ENCODE results near the gene NEURL1.

Gene NEURL1

GRCh38 chr10:103640436-103641181 is 147.1 kb downstream of the NEURL1 start:
- Histone ChIP-seq H3K4me3 (ENCODE audit: low read depth, low read length) (no peak overlapping the region), H3K36me3 (replicated peaks) (no peaks in the 10 kb centered on the region), H3K27ac (no peak overlapping the region), H3K27me3 (replicated peaks) (no peaks in the 10 kb centered on the region)
- in situ Hi-C loops (cut with HindIII; ENCODE audit: low pct_ligation_motif_present, low sequenced_read_pairs), result no loop called here
- TF ChIP-seq CTCF (IDR thresholded peaks at IDR 0.05; ENCODE audit: low read depth, low read length, missing control alignments), result no peak
- DNase-seq, result no peak

GRCh38 chr10:103641326-103641725 is 147.8 kb downstream of the NEURL1 start:
- Histone ChIP-seq H3K27ac (no peak overlapping the region), H3K27me3 (replicated peaks) (no peaks in the 10 kb centered on the region), H3K36me3 (replicated peaks) (no peaks in the 10 kb centered on the region), H3K4me3 (ENCODE audit: low read depth, low read length) (no peak overlapping the region)
- no peak for TF ChIP-seq CTCF (IDR thresholded peaks at IDR 0.05; ENCODE audit: low read depth, low read length, missing control alignments)
- in situ Hi-C loops (cut with HindIII; ENCODE audit: low pct_ligation_motif_present, low sequenced_read_pairs), result no loop called here
- DNase-seq, result no peak
